ENCODE measurements around the gene CDS1.

DNA sequence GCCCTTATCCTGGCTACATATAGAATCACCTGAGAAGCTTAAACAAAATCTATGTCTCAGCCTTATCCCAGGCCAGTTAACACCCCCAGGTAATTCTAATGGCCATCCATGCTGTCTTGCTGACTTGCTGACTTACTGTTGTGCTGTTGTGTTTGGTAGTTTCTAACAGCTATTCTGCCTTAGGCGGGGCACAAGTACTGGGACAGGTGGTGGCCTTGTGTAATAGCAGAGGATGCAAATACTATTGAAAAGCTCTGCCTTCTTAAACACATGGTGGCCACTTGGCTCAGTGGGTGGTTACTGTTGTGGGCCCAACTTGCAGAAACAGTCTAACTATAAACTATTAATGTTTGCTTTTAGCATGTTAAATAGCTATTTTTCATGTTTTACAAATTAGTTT lies 56.2 kb downstream of the CDS1 start:
- TF ChIP-seq POLR2A (IDR thresholded peaks at IDR 0.05; ENCODE audit: low read depth, low read length) (no peak), POLR2AphosphoS5 (IDR thresholded peaks at IDR 0.05; ENCODE audit: low read depth, low read length) (no peak), SPI1 (IDR thresholded peaks at IDR 0.05; ENCODE audit: low read depth, low read length) (no peak), TAF1 (IDR thresholded peaks at IDR 0.05; ENCODE audit: low read depth, low read length) (no peak)
